C4-2B (cell line): Measurements from ENCODE around the gene TASOR2.

Experiments
- ZFX ChIP-seq: fragments of 450-650 bp; IDR thresholded peaks from 2 replicates; pipeline ENCODE4 v1.6.1; 2017
- TF ChIP-seq, protein P1 (sequence below): fragments of 450-650 bp; conservative IDR thresholded peaks from 2 replicates; pipeline ENCODE4 v1.5.1; 2017; ENCODE audit warnings: mild to moderate bottlenecking

GRCh38 chr10:5669604-5670003, 15.0 kb upstream of the TASOR2 start:
- TF ChIP-seq, protein P1, sequence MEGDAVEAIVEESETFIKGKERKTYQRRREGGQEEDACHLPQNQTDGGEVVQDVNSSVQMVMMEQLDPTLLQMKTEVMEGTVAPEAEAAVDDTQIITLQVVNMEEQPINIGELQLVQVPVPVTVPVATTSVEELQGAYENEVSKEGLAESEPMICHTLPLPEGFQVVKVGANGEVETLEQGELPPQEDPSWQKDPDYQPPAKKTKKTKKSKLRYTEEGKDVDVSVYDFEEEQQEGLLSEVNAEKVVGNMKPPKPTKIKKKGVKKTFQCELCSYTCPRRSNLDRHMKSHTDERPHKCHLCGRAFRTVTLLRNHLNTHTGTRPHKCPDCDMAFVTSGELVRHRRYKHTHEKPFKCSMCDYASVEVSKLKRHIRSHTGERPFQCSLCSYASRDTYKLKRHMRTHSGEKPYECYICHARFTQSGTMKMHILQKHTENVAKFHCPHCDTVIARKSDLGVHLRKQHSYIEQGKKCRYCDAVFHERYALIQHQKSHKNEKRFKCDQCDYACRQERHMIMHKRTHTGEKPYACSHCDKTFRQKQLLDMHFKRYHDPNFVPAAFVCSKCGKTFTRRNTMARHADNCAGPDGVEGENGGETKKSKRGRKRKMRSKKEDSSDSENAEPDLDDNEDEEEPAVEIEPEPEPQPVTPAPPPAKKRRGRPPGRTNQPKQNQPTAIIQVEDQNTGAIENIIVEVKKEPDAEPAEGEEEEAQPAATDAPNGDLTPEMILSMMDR = no peak
- no peak for TF ChIP-seq ZFX
